PC-3 (cell line): Measurements from ENCODE around the gene ANKRD40. TPM values are rescaled to one million over a fixed set of nuclear protein-coding genes. Genes with fewer than 3 reads are reported as not detected.
A peak's percentile ranks its signal among the peaks of the same experiment; 100 is the strongest.
"Not testable (repeated sequence)": the region's sequence is repeated elsewhere in the genome, so short reads cannot be mapped to it uniquely, and the experiment has no call there.

Source experiments
- ATAC-seq: fragments of 200-7000 bp; cut with Tn5 transposase; 2 replicates; pipeline ENCODE4 v1.9.1; 2020; ENCODE audit warnings: mild to moderate bottlenecking, moderate library complexity
- BruUV-seq: library from RNA; stranded (reverse); fragments of 400-500 nt; replicated peaks from 2 replicates; lab custom pipeline; 2021; lab: Mats Ljungman, UMichigan
- CTCF ChIA-PET: fragments of 300-600 bp; sonication (Branson Sonifier 250); formaldehyde crosslinking; loops from one replicate; lab custom pipeline; 2022; ENCODE audit warnings: antibody characterized with exemption; lab: Charles Lee
- POLR2A ChIA-PET: fragments of 300-600 bp; sonication (Branson Sonifier 250); formaldehyde crosslinking; loops from one replicate; lab custom pipeline; 2022; ENCODE audit warnings: antibody characterized with exemption; ENCODE audit not compliant: unreplicated experiment; lab: Charles Lee
- DNase-seq: peaks from one replicate; pipeline ENCODE4 v3.0.0-alpha.2; 2015
- H2AFZ ChIP-seq: fragments of 300-600 bp; sonication (generic); 2 replicates; pipeline ENCODE4 v1.6.0; 2016; ENCODE audit warnings: antibody characterized with exemption, low read length
- H3F3A ChIP-seq: fragments of 300-600 bp; sonication (generic); one replicate; pipeline ENCODE4 v1.6.0; 2017; ENCODE audit warnings: antibody characterized with exemption, low read length, control low read depth, mild to moderate bottlenecking; ENCODE audit not compliant: unreplicated experiment
- H3K27ac ChIP-seq: fragments of 300-600 bp; sonication (generic); 2 replicates; pipeline ENCODE4 v1.5.1; 2016; ENCODE audit warnings: mild to moderate bottlenecking, low read length
- H3K27me3 ChIP-seq: fragments of 300-600 bp; sonication (generic); 2 replicates; pipeline ENCODE4 v1.6.1; 2016; ENCODE audit warnings: low read length, mixed read lengths
- H3K36me3 ChIP-seq: fragments of 300-600 bp; sonication (generic); 2 replicates; pipeline ENCODE4 v1.6.1; 2016; ENCODE audit warnings: low read depth, mixed run types, low read length, mixed read lengths
- H3K4me1 ChIP-seq: fragments of 300-600 bp; sonication (generic); 2 replicates; pipeline ENCODE4 v1.5.1; 2016; ENCODE audit warnings: low read length; ENCODE audit not compliant: insufficient read depth
- H3K4me2 ChIP-seq: fragments of 300-600 bp; sonication (generic); 2 replicates; pipeline ENCODE4 v1.6.0; 2016; ENCODE audit warnings: low read length
- H3K4me3 ChIP-seq: fragments of 300-600 bp; sonication (generic); 2 replicates; pipeline ENCODE4 v1.5.1; 2016; ENCODE audit warnings: mild to moderate bottlenecking, low read length, mixed read lengths
- H3K79me2 ChIP-seq: fragments of 300-600 bp; sonication (generic); 2 replicates; pipeline ENCODE4 v1.6.1; 2017; ENCODE audit warnings: low read length, mixed read lengths
- H3K9ac ChIP-seq: fragments of 300-600 bp; sonication (generic); 2 replicates; pipeline ENCODE4 v1.6.0; 2016; ENCODE audit warnings: mild to moderate bottlenecking, low read length
- H3K9me2 ChIP-seq: fragments of 300-600 bp; sonication (generic); replicated peaks from 2 replicates; pipeline ENCODE4 v1.6.1; 2016; ENCODE audit warnings: mixed run types, low read length, mixed read lengths
- H3K9me3 ChIP-seq: fragments of 300-600 bp; sonication (generic); 2 replicates; pipeline ENCODE4 v1.6.1; 2016; ENCODE audit warnings: low read length, mixed read lengths
- H4K20me1 ChIP-seq: fragments of 300-600 bp; sonication (generic); 2 replicates; pipeline ENCODE4 v1.6.1; 2016; ENCODE audit warnings: low read length, mixed read lengths
- CTCF ChIP-seq: fragments of 300-600 bp; sonication (generic); conservative IDR thresholded peaks from 2 replicates; pipeline ENCODE4 v1.5.1; 2017; ENCODE audit warnings: antibody characterized with exemption, low read depth, mild to moderate bottlenecking, low read length
- EZH2 ChIP-seq: fragments of 300-600 bp; sonication (generic); IDR thresholded peaks from one replicate; pipeline ENCODE4 v1.6.1; 2017; ENCODE audit warnings: antibody characterized with exemption, mild to moderate bottlenecking, low read length; ENCODE audit not compliant: unreplicated experiment
- EZH2phosphoT487 ChIP-seq: fragments of 300-600 bp; sonication (generic); IDR thresholded peaks from 2 replicates; pipeline ENCODE4 v1.6.1; 2018; ENCODE audit warnings: mild to moderate bottlenecking, antibody characterized with exemption, low read length, borderline replicate concordance
- intact Hi-C: fragments of 100-400 bp; cut with micrococcal nuclease; formaldehyde crosslinking; loops from 2 replicates; pipeline ENCODE4 v1.9.0; 2023
- total RNA-seq: library from RNA; depleted of rRNA; stranded (reverse); fragments of >200 nt; gene quantifications from 2 replicates; pipeline ENCODE4 v1.2.3, GENCODE V29; 2014

The ANKRD40 gene
- total RNA-seq, 1 experiment from 2014 or later: 44.2 TPM

DNA sequence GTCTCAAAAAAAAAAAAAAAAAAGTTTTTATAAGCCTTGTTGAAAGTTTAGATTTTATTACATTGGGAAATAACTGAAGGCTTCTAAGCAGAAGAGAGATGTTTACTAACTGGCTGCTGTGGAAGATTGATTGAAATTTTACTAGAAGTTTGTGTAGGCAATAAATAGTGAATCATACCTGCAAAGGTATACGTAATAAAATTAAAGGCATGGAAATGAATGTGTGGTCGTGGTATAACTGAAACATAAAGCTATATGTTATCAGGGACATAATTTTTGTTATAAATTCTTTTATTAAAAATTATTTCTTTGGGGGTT, 20.4 kb upstream of the ANKRD40 start:
- ChIA-PET POLR2A (interaction anchor here (0.6 to 0.7 kb wide), 2 partner anchors 65 to 99 kb away, joined by 4 to 5 read pairs; no protein-coding TSS in a partner anchor), CTCF (no interaction called here)
- no peak overlapping the region for H2AFZ ChIP-seq
- peaks cover 4% of the 10 kb centered on the region for H3F3A ChIP-seq
- peaks cover 20% of the 10 kb centered on the region for H3K4me1 ChIP-seq
- H3K4me3 ChIP-seq: no peak overlapping the region
- no peaks in the 10 kb centered on the region for H3K9me3 ChIP-seq
- H3K79me2 ChIP-seq: peaks cover 100% of the 10 kb centered on the region
- H3K9me2 ChIP-seq: no peaks in the 10 kb centered on the region
- no TSS peak for BruUV-seq
- DNase-seq (peak; percentile 52), ATAC-seq (peak; percentile 52)
- H4K20me1 ChIP-seq: peaks cover 94% of the 10 kb centered on the region
- no peaks in the 10 kb centered on the region for H3K27me3 ChIP-seq
- intact Hi-C loops: no loop called here
- peaks cover 10% of the 10 kb centered on the region; the same call in 1 of the 2 replicates for H3K36me3 ChIP-seq
- H3K9ac ChIP-seq: no peak overlapping the region
- TF ChIP-seq CTCF (no peak), EZH2 (no peak), EZH2phosphoT487 (no peak)
- no peak overlapping the region for H3K27ac ChIP-seq
- no peak overlapping the region for H3K4me2 ChIP-seq

DNA sequence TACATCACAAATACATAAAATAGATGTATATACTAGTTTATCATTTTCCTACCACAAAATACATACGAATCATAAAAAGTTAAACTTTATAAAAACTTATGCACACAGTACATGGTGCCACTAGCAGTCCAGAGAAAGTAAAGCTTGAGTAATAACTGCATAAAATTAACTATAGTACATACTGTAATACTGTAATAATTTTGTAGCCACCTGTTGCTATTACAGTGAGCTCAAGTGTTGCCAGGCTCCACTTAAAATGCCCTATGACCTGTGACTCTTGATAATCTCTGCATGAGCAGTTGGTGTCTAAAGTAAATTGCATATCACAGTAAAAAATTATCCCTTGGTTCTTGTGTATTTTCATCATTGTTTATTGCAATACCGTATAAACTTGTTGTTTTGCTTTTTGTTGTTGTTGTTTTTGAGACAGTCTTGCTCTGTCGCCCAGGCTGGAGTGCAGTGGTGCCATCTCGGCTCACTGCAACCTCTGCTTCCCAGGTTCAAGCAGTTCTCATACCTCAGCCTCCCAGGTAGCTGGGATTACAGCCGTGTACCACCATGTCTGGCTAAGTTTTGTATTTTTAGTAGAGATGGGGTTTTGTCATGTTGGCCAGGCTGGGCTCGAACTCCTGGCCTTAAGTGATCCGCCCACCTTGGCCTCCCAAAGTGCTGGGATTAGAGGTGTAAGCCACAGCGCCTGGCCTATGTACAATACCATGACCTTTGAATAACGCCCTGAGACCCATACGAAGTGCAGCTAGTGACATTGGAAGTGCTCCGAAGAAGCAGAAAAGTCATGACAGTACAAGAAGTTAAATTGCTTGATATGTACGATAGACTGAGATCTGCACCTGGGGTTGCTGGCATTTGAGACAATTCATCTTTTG, 18.3 kb upstream of the ANKRD40 start:
- Histone ChIP-seq H2AFZ (no peak overlapping the region), H3K4me1 (peaks cover 36% of the 10 kb centered on the region), H3K4me2 (no peak overlapping the region), H3K9ac (no peak overlapping the region), H3K27me3 (no peaks in the 10 kb centered on the region), H3K36me3 (peaks cover 11% of the 10 kb centered on the region; the same call in 1 of the 2 replicates), H3K79me2 (peaks cover 100% of the 10 kb centered on the region), H3K9me3 (no peaks in the 10 kb centered on the region), H3K9me2 (no peaks in the 10 kb centered on the region), H3F3A (peaks cover 4% of the 10 kb centered on the region), H3K4me3 (no peak overlapping the region), H4K20me1 (peaks cover 95% of the 10 kb centered on the region), H3K27ac (no peak overlapping the region)
- CTCF ChIA-PET: interaction anchor here (0.6 to 0.7 kb wide), 2 partner anchors 24 to 100 kb away, joined by 5 read pairs; no protein-coding TSS in a partner anchor
- BruUV-seq: no TSS peak
- DNase-seq (no peak), ATAC-seq (peak; percentile 63)
- intact Hi-C loops: no loop called here
- no peak for TF ChIP-seq CTCF
- POLR2A ChIA-PET: interaction anchor here (0.6 kb wide), 1 partner anchor 184 kb away, joined by 3 read pairs; no protein-coding TSS in a partner anchor

- H3K9ac ChIP-seq, ATAC-seq, H3K4me3 ChIP-seq, CTCF ChIA-PET, H3F3A ChIP-seq, H3K27me3 ChIP-seq, H3K4me2 ChIP-seq, H3K9me3 ChIP-seq, H2AFZ ChIP-seq, H3K27ac ChIP-seq, intact Hi-C loops, H3K9me2 ChIP-seq, DNase-seq, BruUV-seq: not testable (repeated sequence)
- peaks cover 36% of the 10 kb centered on the region for H3K4me1 ChIP-seq
- peaks cover 100% of the 10 kb centered on the region for H3K79me2 ChIP-seq
- peaks cover 98% of the 10 kb centered on the region for H4K20me1 ChIP-seq
- peaks cover 11% of the 10 kb centered on the region; the same call in 1 of the 2 replicates for H3K36me3 ChIP-seq
- POLR2A ChIA-PET: interaction anchor here (0.6 to 0.7 kb wide), 2 partner anchors 294 to 572 kb away, joined by 3 read pairs; no protein-coding TSS in a partner anchor
These were observed 16.9 kb upstream of the ANKRD40 start for GRCh38 chr17:50724622-50725021.
